ENCODE measurements around the gene MANSC4. TPM values are rescaled to one million over a fixed set of nuclear protein-coding genes. Genes with fewer than 3 reads are reported as not detected.

The MANSC4 gene
- total RNA-seq, 4 donors from 2014 or later, result not detected

- Histone ChIP-seq H3K4me3 (no peak overlapping the region), H3K36me3 (peaks cover 0 to 24% (median 0%) of the 10 kb centered on the region in 3 donors), H3K9me3 (no peaks in the 10 kb centered on the region), H3K27ac (no peak overlapping the region), H3K27me3 (no peaks in the 10 kb centered on the region), H3K4me1 (no peaks in the 10 kb centered on the region)
- DNase-seq, result no peak
- TF ChIP-seq CTCF (IDR thresholded peaks at IDR 0.05), result no peak
- no peak for TF ChIP-seq POLR2A (IDR thresholded peaks at IDR 0.05)
Observed at GRCh38 chr12:27800819-27801218, 20.8 kb upstream of the MANSC4 start.

GRCh38 chr12:27797301-27798025, 17.4 kb upstream of the MANSC4 start:
- peaks cover 0 to 45% (median 0%) of the 10 kb centered on the region in 3 donors for H3K36me3 ChIP-seq
- H3K27me3 ChIP-seq, result no peaks in the 10 kb centered on the region
- H3K9me3 ChIP-seq, result no peaks in the 10 kb centered on the region

GRCh38 chr12:27796128-27796527, 16.1 kb upstream of the MANSC4 start:
- Histone ChIP-seq H3K4me1 (no peaks in the 10 kb centered on the region), H3K27ac (no peak overlapping the region), H3K9me3 (no peaks in the 10 kb centered on the region), H3K36me3 (peaks cover 0 to 57% (median 0%) of the 10 kb centered on the region in 3 donors), H3K27me3 (no peaks in the 10 kb centered on the region), H3K4me3 (no peak overlapping the region)
- no peak for TF ChIP-seq POLR2A (IDR thresholded peaks at IDR 0.05)
- no peak for TF ChIP-seq CTCF (IDR thresholded peaks at IDR 0.05)
- DNase-seq, result no peak

More at GRCh38 chr12:27797301-27798025, 17.4 kb upstream of the MANSC4 start:
- TF ChIP-seq CTCF (IDR thresholded peaks at IDR 0.05) (no peak), POLR2A (IDR thresholded peaks at IDR 0.05) (no peak)
- Histone ChIP-seq H3K27ac (no peak overlapping the region), H3K4me1 (no peaks in the 10 kb centered on the region), H3K4me3 (no peak overlapping the region)
- no peak for DNase-seq

- H3K27me3 ChIP-seq, result no peaks in the 10 kb centered on the region
- no peak overlapping the region for H3K4me3 ChIP-seq
- H3K9me3 ChIP-seq, result no peaks in the 10 kb centered on the region
- peaks cover 0 to 57% (median 0%) of the 10 kb centered on the region in 3 donors for H3K36me3 ChIP-seq
- no peaks in the 10 kb centered on the region for H3K4me1 ChIP-seq
- TF ChIP-seq POLR2A (IDR thresholded peaks at IDR 0.05) (no peak), CTCF (IDR thresholded peaks at IDR 0.05) (no peak)
- no peak for DNase-seq
- H3K27ac ChIP-seq, result no peak overlapping the region
Observed at GRCh38 chr12:27794818-27795584, 15.0 kb upstream of the MANSC4 start.

- no peak overlapping the region for H3K27ac ChIP-seq
- H3K4me1 ChIP-seq, result no peaks in the 10 kb centered on the region
- DNase-seq, result no peak
- TF ChIP-seq CTCF (IDR thresholded peaks at IDR 0.05) (no peak), POLR2A (IDR thresholded peaks at IDR 0.05) (no peak)
- H3K4me3 ChIP-seq, result no peak overlapping the region
- H3K27me3 ChIP-seq, result no peaks in the 10 kb centered on the region
- H3K36me3 ChIP-seq, result peaks cover 0 to 31% (median 0%) of the 10 kb centered on the region in 3 donors
- H3K9me3 ChIP-seq, result no peaks in the 10 kb centered on the region
Observed at GRCh38 chr12:27790179-27790578, 10.1 kb upstream of the MANSC4 start.
